Suprapubic skin (tissue), 4 donors: ENCODE data around the gene ABTB1.
A peak's percentile ranks its signal among the peaks of the same experiment; 100 is the strongest.

Experiments used
- POLR2A ChIP-seq, 2 donors: fragments of 450-650 bp; IDR thresholded peaks; one replicate each; pipeline ENCODE4 v1.6.1; 2017; ENCODE audit warnings: antibody characterized with exemption in 2 of 2, mild to moderate bottlenecking in 2 of 2, moderate library complexity in 2 of 2
- POLR2AphosphoS5 ChIP-seq, 3 donors: sonication (generic); formaldehyde crosslinking; IDR thresholded peaks; one replicate each; pipeline ENCODE4 v1.6.1; 2017; ENCODE audit warnings: antibody characterized with exemption in 3 of 3
- TF ChIP-seq, protein P1 (sequence below), 2 donors: fragments of 200-600 bp in 1 of 2; fragments of 450-650 bp in 1 of 2; sonication (generic) in 1 of 2; IDR thresholded peaks; one replicate each; pipeline ENCODE4 v1.5.1; 2016 to 2019; ENCODE audit warnings: antibody characterized with exemption in 2 of 2, mild to moderate bottlenecking in 1 of 2, moderate library complexity in 1 of 2

DNA sequence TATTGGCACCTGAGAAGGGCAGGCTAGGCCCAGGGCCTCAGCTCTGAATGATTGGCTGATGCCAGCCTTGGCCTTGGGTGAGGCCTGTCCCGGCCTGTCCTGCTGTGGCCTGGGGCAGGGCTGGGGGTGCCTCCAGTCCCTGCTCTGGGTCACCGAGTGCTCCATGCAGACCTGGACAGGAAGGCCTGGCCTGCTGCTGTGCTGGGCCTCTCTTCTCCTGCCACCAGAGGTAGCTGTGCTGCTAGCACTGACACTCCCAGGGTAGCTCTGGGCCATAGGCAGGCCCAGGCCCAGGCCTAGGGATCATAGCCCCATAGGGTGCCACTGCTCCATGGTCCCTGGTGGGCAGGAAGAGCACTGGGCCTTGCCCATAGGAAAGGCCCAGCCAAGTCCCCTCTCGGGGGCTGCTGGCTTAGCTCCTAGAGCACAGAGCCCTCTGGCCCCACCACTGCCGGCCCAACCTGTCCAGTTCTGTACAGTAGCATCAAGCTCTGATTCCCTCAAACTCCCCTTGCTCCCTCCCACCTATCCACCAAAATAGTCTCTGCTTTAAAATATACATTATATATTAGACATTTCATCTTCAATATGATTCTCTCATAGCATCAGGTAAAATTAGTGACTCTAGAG is 18.2 kb downstream of the ABTB1 start:
- TF ChIP-seq, protein P1, sequence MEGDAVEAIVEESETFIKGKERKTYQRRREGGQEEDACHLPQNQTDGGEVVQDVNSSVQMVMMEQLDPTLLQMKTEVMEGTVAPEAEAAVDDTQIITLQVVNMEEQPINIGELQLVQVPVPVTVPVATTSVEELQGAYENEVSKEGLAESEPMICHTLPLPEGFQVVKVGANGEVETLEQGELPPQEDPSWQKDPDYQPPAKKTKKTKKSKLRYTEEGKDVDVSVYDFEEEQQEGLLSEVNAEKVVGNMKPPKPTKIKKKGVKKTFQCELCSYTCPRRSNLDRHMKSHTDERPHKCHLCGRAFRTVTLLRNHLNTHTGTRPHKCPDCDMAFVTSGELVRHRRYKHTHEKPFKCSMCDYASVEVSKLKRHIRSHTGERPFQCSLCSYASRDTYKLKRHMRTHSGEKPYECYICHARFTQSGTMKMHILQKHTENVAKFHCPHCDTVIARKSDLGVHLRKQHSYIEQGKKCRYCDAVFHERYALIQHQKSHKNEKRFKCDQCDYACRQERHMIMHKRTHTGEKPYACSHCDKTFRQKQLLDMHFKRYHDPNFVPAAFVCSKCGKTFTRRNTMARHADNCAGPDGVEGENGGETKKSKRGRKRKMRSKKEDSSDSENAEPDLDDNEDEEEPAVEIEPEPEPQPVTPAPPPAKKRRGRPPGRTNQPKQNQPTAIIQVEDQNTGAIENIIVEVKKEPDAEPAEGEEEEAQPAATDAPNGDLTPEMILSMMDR (IDR thresholded peaks at IDR 0.05): peak in 1 of 2 donors; percentile 53
- no peak for TF ChIP-seq POLR2AphosphoS5 (IDR thresholded peaks at IDR 0.05)
- TF ChIP-seq POLR2A (IDR thresholded peaks at IDR 0.05): no peak
